Testis (tissue), 3 donors: ENCODE measurements around the gene PRAMEF33. TPM values are rescaled to one million over a fixed set of nuclear protein-coding genes. Genes with fewer than 3 reads are reported as not detected.
"Not testable (repeated sequence)": the region's sequence is repeated elsewhere in the genome, so short reads cannot be mapped to it uniquely, and the experiment has no call there.

Source experiments
- DNase-seq: peaks from one replicate; pipeline ENCODE4 v3.0.0-alpha.2; 2019
- H3K27ac ChIP-seq, 2 donors: fragments of 200-600 bp; sonication (generic); one replicate each; pipeline ENCODE4 v1.5.1; 2019
- H3K27me3 ChIP-seq: fragments of 200-600 bp; sonication (generic); one replicate; pipeline ENCODE4 v1.5.1; 2019
- H3K36me3 ChIP-seq: fragments of 200-600 bp; sonication (generic); one replicate; pipeline ENCODE4 v1.5.1; 2017; ENCODE audit warnings: low read depth; ENCODE audit errors: missing control alignments
- H3K4me1 ChIP-seq: fragments of 200-600 bp; sonication (generic); one replicate; pipeline ENCODE4 v1.5.1; 2019
- H3K4me3 ChIP-seq, 2 donors: fragments of 200-600 bp; sonication (generic); one replicate each; pipeline ENCODE4 v1.5.1; 2017 to 2019
- H3K9me3 ChIP-seq: fragments of 200-600 bp; sonication (generic); one replicate; pipeline ENCODE4 v1.5.1; 2017
- WGBS, 2 donors: methylation state at CpG; one replicate each; pipeline ENCODE4 v1.1.5; 2018; 5-methylcytosine and 5-hydroxymethylcytosine counted together
- intact Hi-C: fragments of 100-400 bp; cut with DNase I; formaldehyde crosslinking; loops from one replicate; pipeline ENCODE4 v1.15.1; 2023; ENCODE audit warnings: low total_unique reads
- polyA plus RNA-seq: library from polyadenylated mRNA; stranded (reverse); fragments of 350-450 nt; fragmentation: Illumina TruSeq; extraction: RNeasy Lipid Tissue Mini Kit (QIAGEN cat#74804); gene quantifications from one replicate; pipeline ENCODE4 v1.2.3, GENCODE V29; 2014; ENCODE audit warnings: low read depth, low replicate concordance; ENCODE audit not compliant: insufficient read depth
- small RNA-seq, 2 donors: library from RNA; depleted of rRNA; stranded (forward); fragments of <200 nt; gene quantifications; one replicate each; pipeline ENCODE3, GENCODE V24; 2016
- total RNA-seq, 2 donors: library from RNA; depleted of rRNA; stranded (reverse); fragments of >200 nt; gene quantifications; one replicate each; pipeline ENCODE4 v1.2.3, GENCODE V29; 2016
- TF ChIP-seq, protein P1 (sequence below), 3 experiments: fragments of 450-650 bp in 2 of 3; fragments of 200-600 bp in 1 of 3; sonication (generic) in 1 of 3; IDR thresholded peaks; one replicate each; pipeline ENCODE4 v1.5.1; 2016 to 2019; ENCODE audit warnings: antibody characterized with exemption in 3 of 3, mild to moderate bottlenecking in 2 of 3, moderate library complexity in 1 of 3

Gene PRAMEF33
- total and polyA plus RNA-seq, 3 donors from 2014 or later = not detected

DNA sequence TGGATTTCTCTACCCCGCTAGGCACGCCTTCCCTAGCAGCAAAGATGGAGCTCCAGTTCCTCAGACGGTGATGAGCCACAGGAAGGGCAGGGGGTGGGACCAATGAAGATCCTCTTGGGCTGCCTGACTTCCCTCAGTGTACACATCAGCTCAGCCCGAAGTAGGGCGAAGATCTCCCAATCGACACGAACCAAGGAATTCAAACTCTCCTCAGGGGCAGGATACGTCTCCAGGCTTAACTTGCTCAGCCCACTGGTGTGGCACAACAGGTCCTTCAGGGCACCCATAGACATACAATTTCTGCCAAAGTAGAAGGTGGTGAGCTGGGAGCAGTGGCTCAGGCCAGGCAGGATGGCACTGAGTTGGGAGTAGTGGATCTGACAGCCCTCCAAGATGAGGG lies 39.2 kb downstream of the PRAMEF33 start:
- DNase-seq, H3K9me3 ChIP-seq, H3K4me3 ChIP-seq, H3K27ac ChIP-seq, H3K4me1 ChIP-seq, H3K27me3 ChIP-seq, intact Hi-C loops, H3K36me3 ChIP-seq: not testable (repeated sequence)
- WGBS, 2 donors = 87 to 89% methylated on average over 4 to 8 of the region's 8 CpGs

DNA sequence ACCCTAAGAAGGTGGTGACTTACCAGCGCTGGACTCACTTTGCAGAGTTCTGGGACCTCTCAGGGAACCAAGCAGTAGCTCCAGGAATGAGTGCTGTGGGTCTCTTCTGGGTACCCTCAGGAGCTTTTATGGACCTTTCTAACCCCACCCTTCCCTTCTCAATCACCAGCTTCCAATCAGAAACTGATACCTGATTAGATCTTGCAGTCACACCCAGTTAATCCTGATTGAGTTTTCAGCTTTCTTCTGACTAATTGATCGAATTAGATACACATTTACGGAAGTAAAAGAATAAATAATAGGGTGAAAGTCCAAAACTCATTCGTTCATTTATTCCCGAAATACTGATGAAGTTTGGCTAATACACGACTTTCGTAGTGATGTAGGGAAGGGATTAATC lies 43.7 kb downstream of the PRAMEF33 start, which contains the start of gene PRAMEF14:
TSS of gene PRAMEF14 (minus strand) at position 101 of the 400 bp plus-strand sequence. CDS start 1,820 bp downstream, outside the sequence.
- H3K4me1 ChIP-seq, H3K9me3 ChIP-seq, intact Hi-C loops, H3K4me3 ChIP-seq, DNase-seq, H3K36me3 ChIP-seq, H3K27me3 ChIP-seq, H3K27ac ChIP-seq: not testable (repeated sequence)
- 74 to 85% methylated on average over 6 to 7 of the region's 7 CpGs for WGBS, 2 donors

DNA sequence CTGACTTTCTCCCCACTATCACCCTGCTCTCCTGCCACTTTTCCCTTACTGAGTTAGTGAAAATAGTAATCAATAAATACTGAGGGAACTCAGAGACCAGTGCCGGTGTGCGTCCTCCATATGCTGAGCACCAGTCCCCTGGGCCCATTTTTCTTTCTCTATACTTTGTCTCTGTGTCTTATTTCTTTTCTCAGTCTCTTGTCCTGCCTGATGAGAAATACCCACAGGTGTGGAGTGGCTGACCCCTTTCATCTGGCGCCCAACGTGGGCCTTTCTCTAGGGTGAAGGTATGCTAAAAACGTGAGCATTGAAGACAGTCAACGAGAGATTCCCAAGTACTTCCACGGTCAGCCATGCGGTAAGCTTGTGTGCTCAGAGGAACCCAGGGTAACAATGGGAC lies 50.1 kb downstream of the PRAMEF33 start:
- H3K4me3 ChIP-seq, H3K36me3 ChIP-seq, intact Hi-C loops, DNase-seq, H3K27ac ChIP-seq, H3K4me1 ChIP-seq, H3K9me3 ChIP-seq, H3K27me3 ChIP-seq: not testable (repeated sequence)
- WGBS, 2 donors = 90 to 93% methylated on average over 6 to 7 of the region's 8 CpGs

DNA sequence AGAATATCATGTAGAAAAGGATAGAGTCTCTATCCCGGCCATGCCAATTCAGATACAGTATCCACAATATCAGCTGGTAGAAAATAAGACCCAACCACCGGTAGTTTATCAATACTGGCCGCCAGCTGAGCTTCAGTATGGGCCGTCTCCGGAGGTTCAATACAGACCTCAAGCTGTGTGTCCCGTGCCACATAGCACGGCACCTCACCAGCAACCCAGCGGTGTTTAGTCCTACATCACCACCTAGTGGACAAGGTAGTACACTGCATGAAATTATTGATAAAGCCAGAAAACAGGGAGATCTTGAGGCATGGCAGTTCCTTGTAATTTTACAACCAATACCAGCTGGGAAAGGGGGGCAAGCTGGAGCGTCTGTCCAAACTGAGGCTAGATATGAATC lies 51.1 kb downstream of the PRAMEF33 start:
- H3K27ac ChIP-seq, DNase-seq, intact Hi-C loops, H3K4me3 ChIP-seq, H3K9me3 ChIP-seq, H3K27me3 ChIP-seq, H3K4me1 ChIP-seq, H3K36me3 ChIP-seq: not testable (repeated sequence)
- WGBS, 2 donors = no CpG with 5 or more reads among the region's 9 CpGs

DNA sequence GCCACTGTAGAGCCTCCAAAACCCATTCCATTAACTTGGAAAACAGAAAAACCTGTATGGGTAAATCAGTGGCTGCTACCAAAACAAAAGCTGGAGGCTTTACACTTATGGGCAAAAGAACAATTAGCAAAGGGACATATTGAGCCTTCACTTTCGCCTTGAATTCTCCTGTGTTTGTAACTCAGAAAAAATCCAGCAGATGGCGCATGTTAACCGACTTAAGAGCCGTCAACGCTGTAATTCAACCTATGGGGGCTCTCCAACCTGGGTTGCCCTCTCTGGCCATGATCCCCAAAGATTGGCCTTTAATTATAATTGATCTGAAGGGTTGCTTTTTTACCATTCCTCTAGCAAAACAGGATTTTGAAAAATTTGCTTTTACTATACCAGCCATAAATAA lies 53.4 kb downstream of the PRAMEF33 start:
- H3K36me3 ChIP-seq, H3K27me3 ChIP-seq, intact Hi-C loops, H3K27ac ChIP-seq, H3K4me3 ChIP-seq, H3K9me3 ChIP-seq, H3K4me1 ChIP-seq: not testable (repeated sequence)
- TF ChIP-seq, protein P1, sequence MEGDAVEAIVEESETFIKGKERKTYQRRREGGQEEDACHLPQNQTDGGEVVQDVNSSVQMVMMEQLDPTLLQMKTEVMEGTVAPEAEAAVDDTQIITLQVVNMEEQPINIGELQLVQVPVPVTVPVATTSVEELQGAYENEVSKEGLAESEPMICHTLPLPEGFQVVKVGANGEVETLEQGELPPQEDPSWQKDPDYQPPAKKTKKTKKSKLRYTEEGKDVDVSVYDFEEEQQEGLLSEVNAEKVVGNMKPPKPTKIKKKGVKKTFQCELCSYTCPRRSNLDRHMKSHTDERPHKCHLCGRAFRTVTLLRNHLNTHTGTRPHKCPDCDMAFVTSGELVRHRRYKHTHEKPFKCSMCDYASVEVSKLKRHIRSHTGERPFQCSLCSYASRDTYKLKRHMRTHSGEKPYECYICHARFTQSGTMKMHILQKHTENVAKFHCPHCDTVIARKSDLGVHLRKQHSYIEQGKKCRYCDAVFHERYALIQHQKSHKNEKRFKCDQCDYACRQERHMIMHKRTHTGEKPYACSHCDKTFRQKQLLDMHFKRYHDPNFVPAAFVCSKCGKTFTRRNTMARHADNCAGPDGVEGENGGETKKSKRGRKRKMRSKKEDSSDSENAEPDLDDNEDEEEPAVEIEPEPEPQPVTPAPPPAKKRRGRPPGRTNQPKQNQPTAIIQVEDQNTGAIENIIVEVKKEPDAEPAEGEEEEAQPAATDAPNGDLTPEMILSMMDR (IDR thresholded peaks at IDR 0.05) = peak; percentile 19 to 48 (median 46)
- WGBS, 2 donors = 13 to 14% methylated on average over 4 to 5 of the region's 5 CpGs
- DNase-seq = peak; percentile 65

Small RNAs within 50 kb of the gene (small RNA-seq; reads per million reads assigned to genes)
- gene RNU6-771P = 0 reads per million in 2 donors

Other genes starting within 250 kb of the PRAMEF33 start
- gene PRAMEF27, start 247.0 kb upstream of the PRAMEF33 start, total RNA-seq = under 1 TPM in 1 of 2 donors, not detected in 1; 0.12 TPM
- not detected for gene PRAMEF27, start 247.0 kb upstream of the PRAMEF33 start, polyA plus RNA-seq
- not detected for gene HNRNPCL3, start 242.8 kb upstream of the PRAMEF33 start, total RNA-seq
- gene HNRNPCL3, start 242.8 kb upstream of the PRAMEF33 start, polyA plus RNA-seq = not detected
- gene PRAMEF25, start 232.8 kb upstream of the PRAMEF33 start, total RNA-seq = under 1 TPM in 1 of 2 donors, not detected in 1; 0.16 TPM
- gene PRAMEF25, start 232.8 kb upstream of the PRAMEF33 start, polyA plus RNA-seq = not detected
- under 1 TPM in 1 of 2 donors, not detected in 1; 0.25 TPM for gene HNRNPCL2, start 186.7 kb upstream of the PRAMEF33 start, total RNA-seq
- gene HNRNPCL2, start 186.7 kb upstream of the PRAMEF33 start, polyA plus RNA-seq = not detected
- not detected for gene PRAMEF26, start 147.5 kb upstream of the PRAMEF33 start, total RNA-seq
- not detected for gene PRAMEF26, start 147.5 kb upstream of the PRAMEF33 start, polyA plus RNA-seq
- not detected for gene HNRNPCL4, start 137.9 kb upstream of the PRAMEF33 start, total RNA-seq
- gene HNRNPCL4, start 137.9 kb upstream of the PRAMEF33 start, polyA plus RNA-seq = not detected
- not detected for gene PRAMEF9, start 131.7 kb upstream of the PRAMEF33 start, total RNA-seq
- gene PRAMEF9, start 131.7 kb upstream of the PRAMEF33 start, polyA plus RNA-seq = not detected
- gene PRAMEF13, start 102.1 kb upstream of the PRAMEF33 start, total RNA-seq = not detected
- not detected for gene PRAMEF13, start 102.1 kb upstream of the PRAMEF33 start, polyA plus RNA-seq
- under 1 TPM in 1 of 2 donors, not detected in 1; 0.19 TPM for gene PRAMEF18, start 77.4 kb upstream of the PRAMEF33 start, total RNA-seq
- gene PRAMEF18, start 77.4 kb upstream of the PRAMEF33 start, polyA plus RNA-seq = not detected
- gene PRAMEF5, start 49.3 kb upstream of the PRAMEF33 start, total RNA-seq = not detected
- not detected for gene PRAMEF5, start 49.3 kb upstream of the PRAMEF33 start, polyA plus RNA-seq
- under 1 TPM in 1 of 2 donors, not detected in 1; 0.12 TPM for gene PRAMEF8, start 18.4 kb upstream of the PRAMEF33 start, total RNA-seq
- gene PRAMEF8, start 18.4 kb upstream of the PRAMEF33 start, polyA plus RNA-seq = not detected
- under 1 TPM in 1 of 2 donors, not detected in 1; 0.19 TPM for gene PRAMEF15, start 12.0 kb downstream of the PRAMEF33 start, total RNA-seq
- not detected for gene PRAMEF15, start 12.0 kb downstream of the PRAMEF33 start, polyA plus RNA-seq
- gene PRAMEF14, start 43.6 kb downstream of the PRAMEF33 start, total RNA-seq = under 1 TPM in 1 of 2 donors, not detected in 1; 0.31 TPM
- gene PRAMEF14, start 43.6 kb downstream of the PRAMEF33 start, polyA plus RNA-seq = 0.24 TPM
- not detected for gene PRAMEF19, start 68.4 kb downstream of the PRAMEF33 start, total RNA-seq
- not detected for gene PRAMEF19, start 68.4 kb downstream of the PRAMEF33 start, polyA plus RNA-seq
- under 1 TPM in 1 of 2 donors, not detected in 1; 0.31 TPM for gene PRAMEF17, start 86.1 kb downstream of the PRAMEF33 start, total RNA-seq
- gene PRAMEF17, start 86.1 kb downstream of the PRAMEF33 start, polyA plus RNA-seq = not detected
- under 1 TPM; 0.62 to 0.87 TPM for gene PRAMEF20, start 106.9 kb downstream of the PRAMEF33 start, total RNA-seq
- 0.28 TPM for gene PRAMEF20, start 106.9 kb downstream of the PRAMEF33 start, polyA plus RNA-seq
- gene LRRC38, start 210.5 kb downstream of the PRAMEF33 start, total RNA-seq = 1 to 10 TPM in 1 of 2 donors, under 1 TPM in 1; 0.79 to 1.6 TPM
- gene LRRC38, start 210.5 kb downstream of the PRAMEF33 start, polyA plus RNA-seq = 0.91 TPM